ENCODE results near the gene C3orf18.

DNA sequence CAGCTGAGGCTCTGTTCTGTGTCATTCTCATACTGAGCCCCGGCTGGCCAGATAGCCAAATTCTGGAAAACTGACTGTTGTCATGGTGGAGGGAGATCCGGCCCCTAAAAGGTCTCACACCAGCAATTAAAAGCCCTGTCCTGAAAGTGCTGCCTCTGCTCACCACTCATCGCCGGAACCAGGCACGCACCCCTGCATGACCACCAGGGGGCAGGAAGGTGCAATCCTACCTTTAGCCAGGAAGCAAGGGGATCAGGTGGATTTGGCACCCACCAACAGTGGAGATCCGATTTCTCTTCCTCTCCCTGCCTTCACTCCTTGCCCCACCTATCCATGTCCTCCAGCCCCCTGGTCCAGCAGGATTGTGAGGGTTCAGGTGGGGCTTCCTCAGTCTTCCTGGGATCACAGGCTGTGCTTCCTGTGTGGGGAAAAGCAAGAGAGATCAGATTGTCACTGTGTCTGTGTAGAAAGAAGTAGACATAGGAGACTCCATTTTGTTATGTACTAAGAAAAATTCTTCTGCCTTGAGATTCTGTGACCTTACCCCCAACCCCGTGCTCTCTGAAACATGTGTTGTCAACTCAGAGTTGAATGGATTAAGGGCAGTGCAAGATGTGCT, 48.0 kb downstream of the C3orf18 start:
- TF ChIP-seq POLR2A (IDR thresholded peaks at IDR 0.05) (no peak), POLR2AphosphoS5 (IDR thresholded peaks at IDR 0.05; ENCODE audit: insufficient read depth in 1 of 2, low read depth in 1 of 2) (no peak)

Data from vagina (tissue), 2 donors.